RKO (cell line): ENCODE data around the gene LRRC45.
"Not testable (repeated sequence)": the region's sequence is repeated elsewhere in the genome, so short reads cannot be mapped to it uniquely, and the experiment has no call there.

ENCODE experiments used
- DNase-seq: peaks from one replicate; pipeline ENCODE4 v3.0.0-alpha.2; 2016; ENCODE audit warnings: low spot score

The LRRC45 gene

GRCh38 chr17:82035488-82035887 is 12.4 kb downstream of the LRRC45 start:
- peak; percentile 71 for DNase-seq

GRCh38 chr17:82035956-82036633 is 13.0 kb downstream of the LRRC45 start:
- DNase-seq, result peak; percentile 48

- no peak for DNase-seq
Measured at GRCh38 chr17:82036634-82037091, 13.6 kb downstream of the LRRC45 start.

GRCh38 chr17:82037092-82037888 is 14.2 kb downstream of the LRRC45 start, which contains the start of gene DCXR:
DCXR (minus strand) TSS chr17:82037697; CDS start chr17:82037682, 15 bp downstream.
- peak; percentile 97 for DNase-seq

- DNase-seq, result no peak
Measured at GRCh38 chr17:82037889-82038195, 14.7 kb downstream of the LRRC45 start.

GRCh38 chr17:82038796-82039409 is 15.8 kb downstream of the LRRC45 start:
- DNase-seq, result not testable (repeated sequence)

GRCh38 chr17:82039695-82040299 is 16.7 kb downstream of the LRRC45 start:
- DNase-seq, result no peak

- no peak for DNase-seq
Measured at GRCh38 chr17:82041144-82041814, 18.2 kb downstream of the LRRC45 start.

GRCh38 chr17:82042649-82043048 is 19.5 kb downstream of the LRRC45 start:
- DNase-seq, result no peak

- no peak for DNase-seq
Measured at GRCh38 chr17:82043507-82043906, 20.4 kb downstream of the LRRC45 start.

- DNase-seq, result no peak
Measured at GRCh38 chr17:82045936-82046484, 22.9 kb downstream of the LRRC45 start.

GRCh38 chr17:82046903-82047302 is 23.8 kb downstream of the LRRC45 start:
- DNase-seq, result no peak

GRCh38 chr17:82047379-82047778 is 24.3 kb downstream of the LRRC45 start:
- no peak for DNase-seq

GRCh38 chr17:82047914-82048570 is 24.9 kb downstream of the LRRC45 start:
- no peak for DNase-seq

- DNase-seq, result no peak
Measured at GRCh38 chr17:82048571-82048971, 25.5 kb downstream of the LRRC45 start.

- DNase-seq, result no peak
Measured at GRCh38 chr17:82049106-82049505, 26.0 kb downstream of the LRRC45 start.

- no peak for DNase-seq
Measured at GRCh38 chr17:82049521-82049971, 26.4 kb downstream of the LRRC45 start.

GRCh38 chr17:82050152-82050760 is 27.2 kb downstream of the LRRC45 start:
- no peak for DNase-seq

GRCh38 chr17:82050761-82051641 is 27.9 kb downstream of the LRRC45 start:
- no peak for DNase-seq
